ENCODE data around the gene NEUROG1.

DNA sequence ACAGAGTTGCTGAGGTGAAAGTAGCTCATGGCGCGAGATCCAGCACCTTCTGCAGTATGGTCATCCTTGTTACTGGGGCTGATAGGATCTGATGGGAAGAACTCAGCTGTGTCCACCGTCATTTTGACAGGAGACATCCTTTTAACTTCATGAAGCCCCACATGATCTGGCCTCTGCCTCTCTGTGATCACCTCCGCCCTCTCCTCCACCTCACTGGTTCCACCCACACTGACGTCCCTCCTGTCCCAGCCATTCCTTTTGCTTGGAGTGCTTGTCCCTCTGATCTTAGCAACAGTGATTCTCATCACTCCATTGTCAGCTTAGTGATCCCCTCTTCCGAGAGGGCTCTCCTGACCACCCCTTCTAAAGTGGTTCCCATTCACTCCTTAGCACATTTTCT, 25.8 kb downstream of the NEUROG1 start:
- TF ChIP-seq, protein P1, sequence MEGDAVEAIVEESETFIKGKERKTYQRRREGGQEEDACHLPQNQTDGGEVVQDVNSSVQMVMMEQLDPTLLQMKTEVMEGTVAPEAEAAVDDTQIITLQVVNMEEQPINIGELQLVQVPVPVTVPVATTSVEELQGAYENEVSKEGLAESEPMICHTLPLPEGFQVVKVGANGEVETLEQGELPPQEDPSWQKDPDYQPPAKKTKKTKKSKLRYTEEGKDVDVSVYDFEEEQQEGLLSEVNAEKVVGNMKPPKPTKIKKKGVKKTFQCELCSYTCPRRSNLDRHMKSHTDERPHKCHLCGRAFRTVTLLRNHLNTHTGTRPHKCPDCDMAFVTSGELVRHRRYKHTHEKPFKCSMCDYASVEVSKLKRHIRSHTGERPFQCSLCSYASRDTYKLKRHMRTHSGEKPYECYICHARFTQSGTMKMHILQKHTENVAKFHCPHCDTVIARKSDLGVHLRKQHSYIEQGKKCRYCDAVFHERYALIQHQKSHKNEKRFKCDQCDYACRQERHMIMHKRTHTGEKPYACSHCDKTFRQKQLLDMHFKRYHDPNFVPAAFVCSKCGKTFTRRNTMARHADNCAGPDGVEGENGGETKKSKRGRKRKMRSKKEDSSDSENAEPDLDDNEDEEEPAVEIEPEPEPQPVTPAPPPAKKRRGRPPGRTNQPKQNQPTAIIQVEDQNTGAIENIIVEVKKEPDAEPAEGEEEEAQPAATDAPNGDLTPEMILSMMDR (IDR thresholded peaks at IDR 0.05): no peak
- no peak for TF ChIP-seq POLR2AphosphoS5 (IDR thresholded peaks at IDR 0.05)
